Measurements from ENCODE around the gene ACSL5. TPM values are rescaled to one million over a fixed set of nuclear protein-coding genes. Genes with fewer than 3 reads are reported as not detected.

ACSL5 gene
- total RNA-seq, 1 donor from 2014 or later: 9.3 TPM

DNA sequence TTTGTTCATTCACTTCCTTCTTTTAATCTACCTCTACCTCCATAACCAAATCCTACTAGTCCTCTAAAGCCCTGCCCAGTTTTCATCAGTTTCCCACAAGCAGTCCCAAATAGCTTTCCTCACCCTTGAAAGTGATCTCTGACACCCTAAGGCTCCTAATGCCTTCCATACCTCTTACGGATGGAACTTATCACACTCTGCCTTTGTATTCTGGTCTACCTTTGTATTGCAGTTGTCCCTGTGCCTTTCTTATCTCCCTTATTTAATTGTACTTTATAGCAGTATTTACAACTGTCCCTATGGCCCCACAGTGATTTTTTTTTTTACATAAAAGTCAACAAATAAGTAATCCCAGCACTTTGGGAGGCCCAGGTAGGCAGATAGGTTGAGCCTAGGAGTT lies 33.8 kb downstream of the ACSL5 start:
- Histone ChIP-seq H3K4me3 (no peak overlapping the region), H3K4me1 (no peaks in the 10 kb centered on the region), H3K9me3 (no peaks in the 10 kb centered on the region), H3K27me3 (no peaks in the 10 kb centered on the region), H3K36me3 (no peaks in the 10 kb centered on the region), H3K27ac (no peak overlapping the region)
- TF ChIP-seq, protein P1, sequence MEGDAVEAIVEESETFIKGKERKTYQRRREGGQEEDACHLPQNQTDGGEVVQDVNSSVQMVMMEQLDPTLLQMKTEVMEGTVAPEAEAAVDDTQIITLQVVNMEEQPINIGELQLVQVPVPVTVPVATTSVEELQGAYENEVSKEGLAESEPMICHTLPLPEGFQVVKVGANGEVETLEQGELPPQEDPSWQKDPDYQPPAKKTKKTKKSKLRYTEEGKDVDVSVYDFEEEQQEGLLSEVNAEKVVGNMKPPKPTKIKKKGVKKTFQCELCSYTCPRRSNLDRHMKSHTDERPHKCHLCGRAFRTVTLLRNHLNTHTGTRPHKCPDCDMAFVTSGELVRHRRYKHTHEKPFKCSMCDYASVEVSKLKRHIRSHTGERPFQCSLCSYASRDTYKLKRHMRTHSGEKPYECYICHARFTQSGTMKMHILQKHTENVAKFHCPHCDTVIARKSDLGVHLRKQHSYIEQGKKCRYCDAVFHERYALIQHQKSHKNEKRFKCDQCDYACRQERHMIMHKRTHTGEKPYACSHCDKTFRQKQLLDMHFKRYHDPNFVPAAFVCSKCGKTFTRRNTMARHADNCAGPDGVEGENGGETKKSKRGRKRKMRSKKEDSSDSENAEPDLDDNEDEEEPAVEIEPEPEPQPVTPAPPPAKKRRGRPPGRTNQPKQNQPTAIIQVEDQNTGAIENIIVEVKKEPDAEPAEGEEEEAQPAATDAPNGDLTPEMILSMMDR (IDR thresholded peaks at IDR 0.05): no peak
- DNase-seq (ENCODE audit: low spot score in 2 of 2): no peak
- intact Hi-C loops (cut with DNase I): no loop called here

DNA sequence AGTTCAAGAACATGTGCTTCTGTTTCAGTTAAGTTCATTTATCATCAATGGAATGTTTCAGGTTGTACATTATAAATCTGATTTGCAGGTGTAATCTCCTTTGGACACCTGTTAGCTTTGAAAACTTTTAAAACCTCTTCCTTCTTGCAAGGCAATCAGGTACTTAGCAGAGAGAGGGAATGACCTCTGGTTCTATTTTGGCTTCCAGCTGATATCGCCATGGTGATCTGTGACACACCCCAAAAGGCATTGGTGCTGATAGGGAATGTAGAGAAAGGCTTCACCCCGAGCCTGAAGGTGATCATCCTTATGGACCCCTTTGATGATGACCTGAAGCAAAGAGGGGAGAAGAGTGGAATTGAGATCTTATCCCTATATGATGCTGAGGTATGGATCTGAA lies 35.4 kb downstream of the ACSL5 start:
- Histone ChIP-seq H3K27me3 (no peaks in the 10 kb centered on the region), H3K4me3 (no peak overlapping the region), H3K27ac (no peak overlapping the region), H3K36me3 (no peaks in the 10 kb centered on the region), H3K9me3 (no peaks in the 10 kb centered on the region), H3K4me1 (no peaks in the 10 kb centered on the region)
- TF ChIP-seq, protein P1 (IDR thresholded peaks at IDR 0.05): no peak
- intact Hi-C loops (cut with DNase I): no loop called here
- no peak for DNase-seq (ENCODE audit: low spot score in 2 of 2)

DNA sequence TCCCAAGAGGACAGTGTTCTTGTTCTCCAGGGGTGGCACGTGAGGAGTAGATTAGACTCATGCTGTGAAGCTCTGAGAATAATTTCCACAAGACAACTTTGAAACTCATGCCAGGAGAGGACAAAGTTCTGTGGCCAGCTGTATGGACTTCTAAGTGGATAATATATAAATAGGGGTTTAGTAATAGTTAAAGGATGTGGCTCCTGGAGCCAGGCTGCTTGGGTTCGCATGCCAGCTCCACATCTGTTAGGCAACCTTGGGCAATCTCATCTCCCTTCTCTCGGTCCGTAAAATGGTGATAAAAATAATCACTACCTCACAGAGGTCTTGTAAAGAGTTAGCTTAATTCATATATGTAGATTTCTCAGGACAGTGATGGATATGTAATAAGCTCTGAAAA lies 35.8 kb downstream of the ACSL5 start:
- Histone ChIP-seq H3K36me3 (no peaks in the 10 kb centered on the region), H3K27me3 (no peaks in the 10 kb centered on the region), H3K4me1 (no peaks in the 10 kb centered on the region), H3K27ac (no peak overlapping the region), H3K4me3 (no peak overlapping the region), H3K9me3 (no peaks in the 10 kb centered on the region)
- no peak for DNase-seq (ENCODE audit: low spot score in 2 of 2)
- TF ChIP-seq, protein P1 (IDR thresholded peaks at IDR 0.05): no peak
- intact Hi-C loops (cut with DNase I): no loop called here

DNA sequence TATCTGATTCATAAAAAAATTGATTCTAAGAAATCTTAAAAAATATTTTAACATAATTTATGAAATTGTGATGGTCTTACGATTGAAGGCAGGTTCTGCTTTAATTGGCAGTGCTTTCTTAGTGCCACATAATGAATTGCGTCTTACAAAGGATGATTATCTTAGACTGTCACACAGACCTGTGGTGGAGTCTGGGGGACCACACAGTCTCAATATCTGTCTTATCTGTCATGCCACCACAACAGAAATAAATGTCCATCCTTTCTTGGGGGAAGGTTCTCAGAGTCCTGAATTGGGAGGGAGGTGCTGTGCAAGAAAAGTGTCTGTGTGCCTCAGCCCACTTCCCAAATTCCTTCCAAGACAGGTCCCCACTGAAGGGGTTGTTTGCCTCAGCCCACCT lies 38.8 kb downstream of the ACSL5 start:
- DNase-seq (ENCODE audit: low spot score in 2 of 2): no peak
- Histone ChIP-seq H3K4me1 (no peaks in the 10 kb centered on the region), H3K36me3 (no peaks in the 10 kb centered on the region), H3K4me3 (no peak overlapping the region), H3K27ac (no peak overlapping the region), H3K27me3 (no peaks in the 10 kb centered on the region), H3K9me3 (no peaks in the 10 kb centered on the region)
- TF ChIP-seq, protein P1 (IDR thresholded peaks at IDR 0.05): no peak
- intact Hi-C loops (cut with DNase I): no loop called here

DNA sequence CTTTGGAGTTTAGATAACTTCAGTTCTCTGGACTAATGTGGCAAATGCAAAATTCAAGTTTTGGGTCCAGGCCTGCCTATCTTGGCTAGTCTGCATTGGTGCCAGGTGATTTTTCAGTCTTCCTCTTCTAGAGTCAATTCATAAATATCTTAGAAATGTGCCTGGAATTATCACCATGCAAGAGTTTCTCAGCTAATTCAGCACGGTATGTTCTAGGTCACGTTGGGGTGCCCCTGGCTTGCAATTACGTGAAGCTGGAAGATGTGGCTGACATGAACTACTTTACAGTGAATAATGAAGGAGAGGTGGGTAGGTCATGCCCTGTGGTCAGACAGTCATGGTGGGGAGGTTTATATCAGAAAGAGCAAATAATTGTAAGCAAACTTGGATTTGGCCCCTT lies 47.8 kb downstream of the ACSL5 start:
- intact Hi-C loops (cut with DNase I): no loop called here
- TF ChIP-seq, protein P1 (IDR thresholded peaks at IDR 0.05): no peak
- DNase-seq (ENCODE audit: low spot score in 2 of 2): no peak
- no peak overlapping the region for H3K27ac ChIP-seq
- H3K27me3 ChIP-seq: no peaks in the 10 kb centered on the region
- H3K9me3 ChIP-seq: no peaks in the 10 kb centered on the region
- H3K36me3 ChIP-seq: peaks cover 0 to 8% of the 10 kb centered on the region in 2 donors
- H3K4me3 ChIP-seq: no peak overlapping the region
- no peaks in the 10 kb centered on the region for H3K4me1 ChIP-seq

DNA sequence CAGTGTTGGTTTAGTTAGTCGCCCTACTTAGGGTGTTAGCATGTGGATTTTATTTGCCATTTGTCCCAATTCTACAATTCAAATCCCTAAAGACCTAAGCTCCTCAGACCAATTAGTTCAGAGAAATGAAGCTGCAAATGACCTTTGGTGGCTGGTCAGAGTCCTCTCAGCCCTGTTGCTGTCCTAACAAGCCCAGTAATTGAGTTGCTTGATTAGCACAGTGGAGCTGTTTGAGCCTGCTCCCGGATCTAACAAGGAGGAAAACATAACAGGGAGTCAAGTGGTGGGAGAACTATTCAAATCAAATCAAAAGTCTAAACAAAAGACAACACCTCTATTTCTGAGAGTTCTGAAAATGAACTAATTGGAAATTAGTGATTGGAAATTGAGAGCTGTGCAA lies 50.7 kb downstream of the ACSL5 start:
- H3K4me3 ChIP-seq: no peak overlapping the region
- no peaks in the 10 kb centered on the region for H3K4me1 ChIP-seq
- TF ChIP-seq, protein P1 (IDR thresholded peaks at IDR 0.05): no peak
- DNase-seq (ENCODE audit: low spot score in 2 of 2): no peak
- H3K9me3 ChIP-seq: no peaks in the 10 kb centered on the region
- no peaks in the 10 kb centered on the region for H3K27me3 ChIP-seq
- intact Hi-C loops (cut with DNase I): no loop called here
- H3K36me3 ChIP-seq: peaks cover 15% of the 10 kb centered on the region in 2 donors
- no peak overlapping the region for H3K27ac ChIP-seq
